GM12878 (cell line): ENCODE data around the gene STX12.
"Not testable (repeated sequence)": the region's sequence is repeated elsewhere in the genome, so short reads cannot be mapped to it uniquely, and the experiment has no call there.

Source experiments
- CTCF ChIP-seq, 3 experiments: IDR thresholded peaks in 2 of 3; conservative IDR thresholded peaks in 1 of 3; 2 replicates each; pipeline ENCODE4 v1.5.1; 2011; ENCODE audit warnings: low read depth in 3 of 3, low read length in 3 of 3, mild to moderate bottlenecking in 3 of 3, control low read depth in 2 of 3, moderate library complexity in 2 of 3, inconsistent platforms in 1 of 3, mixed read lengths in 1 of 3; ENCODE audit not compliant: control insufficient read depth in 2 of 3, insufficient read depth in 1 of 3; ENCODE audit errors: extremely low read depth in 1 of 3
- EZH2 ChIP-seq: IDR thresholded peaks from 2 replicates; pipeline ENCODE4 v1.6.1; 2012; ENCODE audit warnings: low read depth, mild to moderate bottlenecking, control low read depth, inconsistent platforms, low read length, borderline replicate concordance; ENCODE audit not compliant: control insufficient read depth
- HDAC6 ChIP-seq: fragments of 200-600 bp; sonication (generic); IDR thresholded peaks from one replicate; pipeline ENCODE4 v1.8.0; 2017; ENCODE audit warnings: antibody characterized with exemption; ENCODE audit not compliant: unreplicated experiment
- RAD21 ChIP-seq: IDR thresholded peaks from 2 replicates; pipeline ENCODE4 v1.6.1; 2011; ENCODE audit warnings: mild to moderate bottlenecking, low read depth, low read length, moderate library complexity; ENCODE audit not compliant: insufficient read depth
- RCOR1 ChIP-seq: conservative IDR thresholded peaks from 2 replicates; pipeline ENCODE4 v1.6.1; 2012; ENCODE audit warnings: low read depth, low read length, improper control_type of control experiment
- TAF1 ChIP-seq: IDR thresholded peaks from 2 replicates; pipeline ENCODE4 v1.6.1; 2011; ENCODE audit warnings: mild to moderate bottlenecking, low read depth, low read length, borderline replicate concordance
- ZNF24 ChIP-seq: fragments of 450-650 bp; IDR thresholded peaks from 2 replicates; pipeline ENCODE4 v1.6.1; 2017; ENCODE audit warnings: antibody characterized with exemption, mild to moderate bottlenecking
- TF ChIP-seq, protein P1 (sequence below): IDR thresholded peaks from 2 replicates; pipeline ENCODE4 v1.6.1; 2012; ENCODE audit warnings: low read depth, low read length, improper control_type of control experiment

DNA sequence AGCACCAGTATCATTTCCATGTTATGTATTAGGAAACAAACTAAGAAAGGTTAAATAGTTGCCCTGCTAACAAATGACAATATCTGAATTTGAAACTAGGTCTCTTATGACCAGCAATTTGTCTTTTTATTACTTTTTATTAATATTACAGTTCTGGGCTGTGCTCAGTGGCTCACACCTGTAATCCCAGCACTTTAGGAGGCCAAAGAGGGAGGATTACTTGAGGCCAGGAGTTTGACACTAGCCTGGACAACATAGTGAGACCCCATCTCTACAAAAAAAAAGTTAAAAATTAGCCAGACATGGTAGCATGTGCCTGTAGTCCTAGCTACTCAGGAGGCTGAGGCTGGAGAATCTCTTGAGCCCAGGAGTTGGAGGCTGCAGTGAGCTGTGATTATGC, 3.3 kb downstream of the STX12 start:
- TF ChIP-seq, protein P1, sequence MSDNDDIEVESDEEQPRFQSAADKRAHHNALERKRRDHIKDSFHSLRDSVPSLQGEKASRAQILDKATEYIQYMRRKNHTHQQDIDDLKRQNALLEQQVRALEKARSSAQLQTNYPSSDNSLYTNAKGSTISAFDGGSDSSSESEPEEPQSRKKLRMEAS, result not testable (repeated sequence)
- TF ChIP-seq RCOR1; HDAC6; TAF1; RAD21; CTCF (IDR thresholded peaks at IDR 0.05 in 2 of 3, conservative IDR thresholded peaks at IDR 0.05 in 1 of 3; ENCODE audit: control insufficient read depth in 2 of 3, extremely low read depth in 1 of 3, insufficient read depth in 1 of 3, low read depth in 3 of 3, low read length in 3 of 3); ZNF24; EZH2: not testable (repeated sequence)
